ENCODE measurements around the gene TOP1. TPM values are rescaled to one million over a fixed set of nuclear protein-coding genes. Genes with fewer than 3 reads are reported as not detected.
"Not testable (repeated sequence)": the region's sequence is repeated elsewhere in the genome, so short reads cannot be mapped to it uniquely, and the experiment has no call there.

TOP1 gene
- polyA plus RNA-seq, 12 donors, result 50.6 to 75.8 (median 60.7) TPM; not detected in 1

GRCh38 chr20:41126719-41127118 is 98.1 kb downstream of the TOP1 start:
- DNase-seq, result no peak

- DNase-seq, result not testable (repeated sequence)
These were observed 99.7 kb downstream of the TOP1 start for GRCh38 chr20:41128317-41128716.

GRCh38 chr20:41131594-41132387 is 103.2 kb downstream of the TOP1 start:
- no peak for DNase-seq

GRCh38 chr20:41132388-41132775 is 103.8 kb downstream of the TOP1 start:
- DNase-seq, result not testable (repeated sequence)

- no peak for DNase-seq
These were observed 105.2 kb downstream of the TOP1 start for GRCh38 chr20:41133709-41134361.

- no peak for DNase-seq
These were observed 106.0 kb downstream of the TOP1 start for GRCh38 chr20:41134362-41135186.

GRCh38 chr20:41135187-41135887 is 106.7 kb downstream of the TOP1 start:
- DNase-seq, result no peak

- no peak for DNase-seq
These were observed 107.5 kb downstream of the TOP1 start for GRCh38 chr20:41135888-41136679.

GRCh38 chr20:41136680-41137613 is 108.3 kb downstream of the TOP1 start, which contains the start of gene PLCG1:
Gene PLCG1, plus strand, starts transcription at chr20:41137543. Its CDS starts 99 bp downstream, at chr20:41137642.
- peak; percentile 91 for DNase-seq

GRCh38 chr20:41137614-41138474 is 109.2 kb downstream of the TOP1 start:
- peak; percentile 88 for DNase-seq

GRCh38 chr20:41138475-41139226 is 110.0 kb downstream of the TOP1 start:
- DNase-seq, result peak; percentile 35

GRCh38 chr20:41139227-41140093 is 110.8 kb downstream of the TOP1 start:
- DNase-seq, result no peak

GRCh38 chr20:41140226-41141133 is 111.9 kb downstream of the TOP1 start:
- no peak for DNase-seq

GRCh38 chr20:41141153-41141815 is 112.7 kb downstream of the TOP1 start:
- no peak for DNase-seq

- no peak for DNase-seq
These were observed 113.6 kb downstream of the TOP1 start for GRCh38 chr20:41142245-41142644.

All from muscle of arm (tissue), 12 donors.